HL-60 (cell line): ENCODE measurements around the gene TTC8.

Experiments used
- DNase-seq, 2 experiments: peaks; one replicate each; pipeline ENCODE4 v3.0.0-alpha.2; 2010 to 2020; ENCODE audit warnings: low read depth in 1 of 2, low spot score in 1 of 2
- H3K27ac ChIP-seq: fragments of 250-450 bp; sonication (Bioruptor Pico); replicated peaks from 2 replicates; pipeline ENCODE4 v1.5.1; 2020; ENCODE audit warnings: mild to moderate bottlenecking, moderate library complexity
- H3K27me3 ChIP-seq: fragments of 250-450 bp; sonication (Bioruptor Pico); 2 replicates; pipeline ENCODE4 v1.5.1; 2021; ENCODE audit warnings: mild to moderate bottlenecking, moderate library complexity; ENCODE audit not compliant: insufficient read depth, poor library complexity, severe bottlenecking
- H3K4me3 ChIP-seq: replicated peaks from 2 replicates; pipeline ENCODE4 v1.5.1; 2011; ENCODE audit warnings: mild to moderate bottlenecking, control low read depth, low read length; ENCODE audit not compliant: insufficient read depth
- GABPA ChIP-seq: IDR thresholded peaks from 2 replicates; pipeline ENCODE4 v1.6.1; 2012; ENCODE audit warnings: low read depth
- POLR2AphosphoS5 ChIP-seq: IDR thresholded peaks from 2 replicates; pipeline ENCODE4 v1.6.1; 2012; ENCODE audit warnings: low read depth
- SPI1 ChIP-seq: IDR thresholded peaks from 2 replicates; pipeline ENCODE4 v1.6.1; 2012; ENCODE audit warnings: low read depth, mild to moderate bottlenecking, borderline replicate concordance
- TF ChIP-seq, protein P1 (sequence below): IDR thresholded peaks from one replicate; pipeline ENCODE4 v1.5.1; 2011; ENCODE audit warnings: low read length, control low read depth, inconsistent platforms; ENCODE audit not compliant: insufficient read depth
- TF ChIP-seq, protein P2 (sequence below): IDR thresholded peaks from 2 replicates; pipeline ENCODE4 v1.6.1; 2012; ENCODE audit warnings: low read depth; ENCODE audit not compliant: insufficient replicate concordance

The TTC8 gene

DNA sequence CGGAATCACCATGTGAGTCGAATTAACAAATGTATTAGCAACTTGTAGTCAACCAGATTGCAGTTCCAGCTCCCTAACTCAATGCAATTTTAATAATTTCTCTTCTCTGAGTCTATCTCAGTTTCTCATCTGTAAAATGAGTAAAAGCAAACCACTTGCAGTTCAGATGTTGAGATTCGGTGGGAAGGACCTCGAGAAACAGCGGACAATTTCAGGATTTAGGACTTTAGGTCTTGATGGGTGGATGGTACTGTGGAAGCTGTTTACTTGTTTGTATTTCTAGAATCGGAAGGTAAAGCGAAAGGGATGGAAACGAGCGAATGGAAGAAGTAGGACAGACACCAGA, 510 bp upstream of the TTC8 start:
- Histone ChIP-seq H3K27ac (peak overlapping the region; percentile 94), H3K27me3 (no peaks in the 10 kb centered on the region), H3K4me3 (peak overlapping the region; percentile 29)
- TF ChIP-seq, protein P1, sequence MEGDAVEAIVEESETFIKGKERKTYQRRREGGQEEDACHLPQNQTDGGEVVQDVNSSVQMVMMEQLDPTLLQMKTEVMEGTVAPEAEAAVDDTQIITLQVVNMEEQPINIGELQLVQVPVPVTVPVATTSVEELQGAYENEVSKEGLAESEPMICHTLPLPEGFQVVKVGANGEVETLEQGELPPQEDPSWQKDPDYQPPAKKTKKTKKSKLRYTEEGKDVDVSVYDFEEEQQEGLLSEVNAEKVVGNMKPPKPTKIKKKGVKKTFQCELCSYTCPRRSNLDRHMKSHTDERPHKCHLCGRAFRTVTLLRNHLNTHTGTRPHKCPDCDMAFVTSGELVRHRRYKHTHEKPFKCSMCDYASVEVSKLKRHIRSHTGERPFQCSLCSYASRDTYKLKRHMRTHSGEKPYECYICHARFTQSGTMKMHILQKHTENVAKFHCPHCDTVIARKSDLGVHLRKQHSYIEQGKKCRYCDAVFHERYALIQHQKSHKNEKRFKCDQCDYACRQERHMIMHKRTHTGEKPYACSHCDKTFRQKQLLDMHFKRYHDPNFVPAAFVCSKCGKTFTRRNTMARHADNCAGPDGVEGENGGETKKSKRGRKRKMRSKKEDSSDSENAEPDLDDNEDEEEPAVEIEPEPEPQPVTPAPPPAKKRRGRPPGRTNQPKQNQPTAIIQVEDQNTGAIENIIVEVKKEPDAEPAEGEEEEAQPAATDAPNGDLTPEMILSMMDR = no peak
- TF ChIP-seq SPI1 (no peak), GABPA (no peak), POLR2AphosphoS5 (no peak)
- TF ChIP-seq, protein P2, sequence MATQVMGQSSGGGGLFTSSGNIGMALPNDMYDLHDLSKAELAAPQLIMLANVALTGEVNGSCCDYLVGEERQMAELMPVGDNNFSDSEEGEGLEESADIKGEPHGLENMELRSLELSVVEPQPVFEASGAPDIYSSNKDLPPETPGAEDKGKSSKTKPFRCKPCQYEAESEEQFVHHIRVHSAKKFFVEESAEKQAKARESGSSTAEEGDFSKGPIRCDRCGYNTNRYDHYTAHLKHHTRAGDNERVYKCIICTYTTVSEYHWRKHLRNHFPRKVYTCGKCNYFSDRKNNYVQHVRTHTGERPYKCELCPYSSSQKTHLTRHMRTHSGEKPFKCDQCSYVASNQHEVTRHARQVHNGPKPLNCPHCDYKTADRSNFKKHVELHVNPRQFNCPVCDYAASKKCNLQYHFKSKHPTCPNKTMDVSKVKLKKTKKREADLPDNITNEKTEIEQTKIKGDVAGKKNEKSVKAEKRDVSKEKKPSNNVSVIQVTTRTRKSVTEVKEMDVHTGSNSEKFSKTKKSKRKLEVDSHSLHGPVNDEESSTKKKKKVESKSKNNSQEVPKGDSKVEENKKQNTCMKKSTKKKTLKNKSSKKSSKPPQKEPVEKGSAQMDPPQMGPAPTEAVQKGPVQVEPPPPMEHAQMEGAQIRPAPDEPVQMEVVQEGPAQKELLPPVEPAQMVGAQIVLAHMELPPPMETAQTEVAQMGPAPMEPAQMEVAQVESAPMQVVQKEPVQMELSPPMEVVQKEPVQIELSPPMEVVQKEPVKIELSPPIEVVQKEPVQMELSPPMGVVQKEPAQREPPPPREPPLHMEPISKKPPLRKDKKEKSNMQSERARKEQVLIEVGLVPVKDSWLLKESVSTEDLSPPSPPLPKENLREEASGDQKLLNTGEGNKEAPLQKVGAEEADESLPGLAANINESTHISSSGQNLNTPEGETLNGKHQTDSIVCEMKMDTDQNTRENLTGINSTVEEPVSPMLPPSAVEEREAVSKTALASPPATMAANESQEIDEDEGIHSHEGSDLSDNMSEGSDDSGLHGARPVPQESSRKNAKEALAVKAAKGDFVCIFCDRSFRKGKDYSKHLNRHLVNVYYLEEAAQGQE = no peak
- no peak for DNase-seq

DNA sequence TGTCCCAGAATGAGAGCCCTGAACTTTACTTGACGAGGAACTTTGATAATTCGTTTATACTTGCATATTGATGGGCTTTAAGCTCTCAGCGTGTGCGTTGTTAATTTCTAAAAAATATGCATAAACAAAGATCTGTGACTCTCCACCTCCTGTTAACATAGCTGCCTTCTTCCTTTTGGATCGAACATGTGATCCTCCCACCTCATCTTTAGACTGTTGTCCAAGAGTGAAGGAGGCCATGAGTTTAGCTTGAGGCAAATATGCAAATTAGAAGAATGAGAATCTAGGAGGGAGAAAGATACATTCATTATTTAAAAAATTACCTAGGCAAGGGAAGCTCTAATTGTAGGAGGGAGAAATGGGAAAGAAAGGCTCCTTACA, 617 bp downstream of the TTC8 start:
- no peak for DNase-seq
- peak overlapping the region; percentile 94 for H3K27ac ChIP-seq
- H3K27me3 ChIP-seq = no peaks in the 10 kb centered on the region
- peak overlapping the region; percentile 89 for H3K4me3 ChIP-seq
- TF ChIP-seq POLR2AphosphoS5 (no peak), SPI1 (no peak), GABPA (no peak)
- TF ChIP-seq, protein P2 = no peak
- TF ChIP-seq, protein P1 = no peak

DNA sequence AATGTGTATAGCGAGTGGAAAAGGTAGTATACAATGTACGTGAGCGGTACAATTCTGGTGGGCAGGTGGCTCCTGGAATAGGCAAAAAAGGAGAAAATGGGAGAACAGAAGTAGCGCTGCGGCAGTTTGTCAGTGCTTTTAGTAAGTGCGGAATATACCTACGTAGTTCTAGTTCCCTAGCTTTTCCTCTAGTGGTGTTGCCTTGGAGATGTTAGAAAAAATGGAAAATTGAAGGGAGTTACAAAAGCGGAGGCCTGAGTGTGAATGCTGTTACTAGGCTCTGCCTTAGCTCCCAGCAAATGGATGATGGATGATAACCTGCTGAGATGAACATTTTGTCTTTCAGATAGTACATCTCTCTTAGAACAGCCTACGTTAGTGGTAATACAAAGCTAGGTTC, 1.1 kb downstream of the TTC8 start:
- DNase-seq = no peak
- no peak for TF ChIP-seq POLR2AphosphoS5
- TF ChIP-seq SPI1 = no peak
- no peak for TF ChIP-seq GABPA
- TF ChIP-seq, protein P2 = no peak
- TF ChIP-seq, protein P1 = no peak
- no peaks in the 10 kb centered on the region for H3K27me3 ChIP-seq
- no peak overlapping the region for H3K4me3 ChIP-seq
- no peak overlapping the region for H3K27ac ChIP-seq
